ENCODE measurements around the gene SPOP.

SPOP gene

GRCh38 chr17:49634485-49634860, 43.4 kb downstream of the SPOP start:
- no peaks in the 10 kb centered on the region for H3K9me3 ChIP-seq
- no peak for DNase-seq
- H3K27me3 ChIP-seq: no peaks in the 10 kb centered on the region
- no peak for TF ChIP-seq CTCF (IDR thresholded peaks at IDR 0.05)
- intact Hi-C loops (cut with DNase I; ENCODE audit: low total_unique reads): no loop called here
- no peaks in the 10 kb centered on the region for H3K36me3 ChIP-seq
- H3K4me1 ChIP-seq: peaks cover 0 to 100% (median 67%) of the 10 kb centered on the region in 4 donors
- peak overlapping the region; percentile 86 to 90 for H3K27ac ChIP-seq
- H3K4me3 ChIP-seq: no peak overlapping the region

GRCh38 chr17:49633762-49634484, 44.0 kb downstream of the SPOP start:
- no peaks in the 10 kb centered on the region for H3K36me3 ChIP-seq
- H3K27ac ChIP-seq: peak overlapping the region; percentile 86 to 90
- no peaks in the 10 kb centered on the region for H3K27me3 ChIP-seq
- H3K4me1 ChIP-seq: peaks cover 0 to 100% (median 70%) of the 10 kb centered on the region in 4 donors
- intact Hi-C loops (cut with DNase I; ENCODE audit: low total_unique reads): no loop called here
- H3K4me3 ChIP-seq: no peak overlapping the region
- no peaks in the 10 kb centered on the region for H3K9me3 ChIP-seq
- TF ChIP-seq CTCF (IDR thresholded peaks at IDR 0.05): no peak
- no peak for DNase-seq

GRCh38 chr17:49633250-49633649, 44.6 kb downstream of the SPOP start:
- Histone ChIP-seq H3K27ac (peak overlapping the region; percentile 86 to 90), H3K4me3 (no peak overlapping the region), H3K36me3 (no peaks in the 10 kb centered on the region), H3K4me1 (peaks cover 0 to 100% (median 70%) of the 10 kb centered on the region in 4 donors), H3K27me3 (no peaks in the 10 kb centered on the region), H3K9me3 (no peaks in the 10 kb centered on the region)
- intact Hi-C loops (cut with DNase I; ENCODE audit: low total_unique reads): no loop called here
- no peak for TF ChIP-seq CTCF (IDR thresholded peaks at IDR 0.05)
- no peak for DNase-seq

GRCh38 chr17:49632201-49632600, 45.7 kb downstream of the SPOP start:
- Histone ChIP-seq H3K27ac (peak overlapping the region; percentile 86 to 90), H3K4me3 (peak overlapping the region; percentile 3 to 6), H3K36me3 (no peaks in the 10 kb centered on the region), H3K4me1 (peaks cover 0 to 100% (median 69%) of the 10 kb centered on the region in 4 donors), H3K27me3 (no peaks in the 10 kb centered on the region), H3K9me3 (no peaks in the 10 kb centered on the region)
- TF ChIP-seq CTCF (IDR thresholded peaks at IDR 0.05): no peak
- intact Hi-C loops (cut with DNase I; ENCODE audit: low total_unique reads): no loop called here
- DNase-seq: no peak

- intact Hi-C loops (cut with DNase I; ENCODE audit: low total_unique reads): no loop called here
Observed at GRCh38 chr17:49631496-49631895, 46.4 kb downstream of the SPOP start.

More at GRCh38 chr17:49631496-49631895, 46.4 kb downstream of the SPOP start:
- Histone ChIP-seq H3K9me3 (no peaks in the 10 kb centered on the region), H3K36me3 (no peaks in the 10 kb centered on the region), H3K4me1 (peaks cover 0 to 100% (median 66%) of the 10 kb centered on the region in 4 donors), H3K27me3 (no peaks in the 10 kb centered on the region), H3K4me3 (no peak overlapping the region), H3K27ac (peak overlapping the region; percentile 86 to 90)
- no peak for DNase-seq
- TF ChIP-seq CTCF (IDR thresholded peaks at IDR 0.05): no peak
